Measurements from ENCODE around the gene CASR. TPM values are rescaled to one million over a fixed set of nuclear protein-coding genes. Genes with fewer than 3 reads are reported as not detected.

CASR gene
- total and polyA plus RNA-seq, 2 of the 4 experiments (the other 2 are of a cell fraction), result not detected

- Histone ChIP-seq H3K4me1 (ENCODE audit: control insufficient read depth, insufficient read depth, low read length) (no peaks in the 10 kb centered on the region), H3K18ac (ENCODE audit: low read depth, low read length) (no peak overlapping the region), H2BK15ac (ENCODE audit: low read depth, low read length) (no peak overlapping the region), H2BK5ac (ENCODE audit: low read depth, low read length, poor library complexity, severe bottlenecking) (no peak overlapping the region), H4K5ac (ENCODE audit: low read depth, low read length) (no peak overlapping the region), H3K4me3 (ENCODE audit: insufficient read depth, low read depth, low read length) (no peak overlapping the region), H4K8ac (ENCODE audit: low read depth in 2 of 2, low read length in 2 of 2) (no peak overlapping the region), H3K9me3 (ENCODE audit: control insufficient read depth, insufficient read depth, low read length) (no peaks in the 10 kb centered on the region), H2BK120ac (ENCODE audit: low read depth, low read length) (no peak overlapping the region), H4K20me1 (ENCODE audit: insufficient read depth, low read length) (no peaks in the 10 kb centered on the region), H3K27me3 (ENCODE audit: control insufficient read depth, insufficient read depth, low read length) (peaks cover 30% of the 10 kb centered on the region), H2AFZ (replicated peaks; ENCODE audit: low read length, poor library complexity) (no peak overlapping the region), H2AK9ac (replicated peaks; ENCODE audit: low read depth, low read length, poor library complexity) (no peak overlapping the region), H3K14ac (replicated peaks; ENCODE audit: low read depth, low read length) (no peak overlapping the region), H3K23ac (ENCODE audit: low read depth, low read length) (no peak overlapping the region), H3K9ac (ENCODE audit: low read depth, low read length) (no peak overlapping the region), H3K79me1 (ENCODE audit: low read depth in 1 of 2, low read length in 2 of 2) (no peaks in the 10 kb centered on the region), H3K36me3 (ENCODE audit: control insufficient read depth, insufficient read depth, low read length) (no peaks in the 10 kb centered on the region), H2BK20ac (ENCODE audit: low read depth, low read length) (no peak overlapping the region), H3K4ac (ENCODE audit: low read depth, low read length) (no peak overlapping the region), H3K56ac (ENCODE audit: extremely low read depth, insufficient read depth, low read length) (no peak overlapping the region), H3K27ac (ENCODE audit: insufficient read depth, low read length) (no peak overlapping the region), H3K9me1 (ENCODE audit: insufficient read depth, low read length) (no peaks in the 10 kb centered on the region), H4K91ac (ENCODE audit: insufficient read depth, low read depth, low read length) (no peak overlapping the region), H3K4me2 (ENCODE audit: low read depth, low read length) (no peak overlapping the region), H2AK5ac (ENCODE audit: low read depth, low read length) (no peak overlapping the region)
- WGBS, 2 experiments (ENCODE audit: extremely low coverage in 2 of 2, insufficient read length in 1 of 2), result 8% methylated on average over 9 of the region's 19 CpGs; no CpG with 5 or more reads in 1 of the 2 experiments
- CTCF ChIA-PET, result no interaction called here
- in situ Hi-C loops (cut with MboI; ENCODE audit: low sequenced_read_pairs) (no loop called here), dilution Hi-C loops (cut with HindIII; ENCODE audit: low sequenced_read_pairs, unreplicated experiment) (no loop called here), intact Hi-C loops (cut with micrococcal nuclease) (no loop called here)
- TF ChIP-seq BHLHE40 (IDR thresholded peaks at IDR 0.05; ENCODE audit: low read depth, low read length) (no peak), RFX5 (IDR thresholded peaks at IDR 0.05; ENCODE audit: low read depth, low read length) (no peak), CHD1 (IDR thresholded peaks at IDR 0.05; ENCODE audit: low read depth, low read length) (no peak), CEBPB (IDR thresholded peaks at IDR 0.05; ENCODE audit: low read depth, low read length) (no peak), POLR2A (IDR thresholded peaks at IDR 0.05; ENCODE audit: low read depth, low read length) (no peak), FOS (IDR thresholded peaks at IDR 0.05; ENCODE audit: low read depth, low read length) (no peak), ELK1 (IDR thresholded peaks at IDR 0.05; ENCODE audit: borderline replicate concordance, low read depth, low read length) (no peak), RAD21 (IDR thresholded peaks at IDR 0.05; ENCODE audit: low read length) (no peak), RCOR1 (IDR thresholded peaks at IDR 0.05; ENCODE audit: insufficient replicate concordance, low read length) (no peak), SMC3 (IDR thresholded peaks at IDR 0.05; ENCODE audit: low read depth, low read length) (no peak), MAFK (IDR thresholded peaks at IDR 0.05; ENCODE audit: low read depth, low read length) (no peak)
- TF ChIP-seq, protein P1, sequence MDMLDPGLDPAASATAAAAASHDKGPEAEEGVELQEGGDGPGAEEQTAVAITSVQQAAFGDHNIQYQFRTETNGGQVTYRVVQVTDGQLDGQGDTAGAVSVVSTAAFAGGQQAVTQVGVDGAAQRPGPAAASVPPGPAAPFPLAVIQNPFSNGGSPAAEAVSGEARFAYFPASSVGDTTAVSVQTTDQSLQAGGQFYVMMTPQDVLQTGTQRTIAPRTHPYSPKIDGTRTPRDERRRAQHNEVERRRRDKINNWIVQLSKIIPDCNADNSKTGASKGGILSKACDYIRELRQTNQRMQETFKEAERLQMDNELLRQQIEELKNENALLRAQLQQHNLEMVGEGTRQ (IDR thresholded peaks at IDR 0.05; ENCODE audit: low read depth, low read length), result no peak
- POLR2A ChIA-PET (ENCODE audit: unreplicated experiment), result no interaction called here
- no peak for ATAC-seq (ENCODE audit: low read depth)
- no peak for DNase-seq
- no TSS peak for BruUV-seq (replicated peaks)
Measured at GRCh38 chr3:122184591-122184929, 1.1 kb downstream of the CASR start.

Measured in IMR-90 (cell line).